OCI-LY7 (cell line): Measurements from ENCODE around the gene PPP2R1B. TPM values are rescaled to one million over a fixed set of nuclear protein-coding genes. Genes with fewer than 3 reads are reported as not detected.

Experiments
- BruUV-seq: library from RNA; stranded (reverse); fragments of 400-500 nt; replicated peaks from 2 replicates; lab custom pipeline; 2021; lab: Mats Ljungman, UMichigan
- CTCF ChIA-PET: fragments of 300-600 bp; sonication (Branson Sonifier 250); formaldehyde crosslinking; loops from one replicate; lab custom pipeline; 2022; ENCODE audit warnings: antibody characterized with exemption; ENCODE audit not compliant: unreplicated experiment; lab: Charles Lee
- POLR2A ChIA-PET: fragments of 300-600 bp; sonication (Branson Sonifier 250); formaldehyde crosslinking; loops from one replicate; lab custom pipeline; 2022; ENCODE audit warnings: antibody characterized with exemption; lab: Charles Lee
- DNase-seq: peaks from one replicate; pipeline ENCODE4 v3.0.0-alpha.2; 2015; ENCODE audit warnings: low spot score
- H2AFZ ChIP-seq: fragments of 200-600 bp; sonication (generic), shearing (Covaris generic); 2 replicates; pipeline ENCODE4 v1.6.1; 2014; ENCODE audit warnings: mild to moderate bottlenecking, antibody characterized with exemption, low read length, moderate library complexity
- H3K27ac ChIP-seq: fragments of 200-600 bp; sonication (generic); 2 replicates; pipeline ENCODE4 v1.5.1; 2014; ENCODE audit warnings: mixed run types, low read depth, mild to moderate bottlenecking, moderate library complexity, low read length, inconsistent platforms; ENCODE audit not compliant: poor library complexity, severe bottlenecking
- H3K36me3 ChIP-seq: fragments of 200-600 bp; sonication (generic); 2 replicates; pipeline ENCODE4 v1.6.1; 2014; ENCODE audit warnings: mild to moderate bottlenecking, antibody characterized with exemption, low read length, moderate library complexity, mixed read lengths; ENCODE audit not compliant: insufficient read depth
- H3K4me1 ChIP-seq: fragments of 200-600 bp; sonication (generic); 2 replicates; pipeline ENCODE4 v1.5.1; 2014; ENCODE audit warnings: mild to moderate bottlenecking, low read length; ENCODE audit not compliant: insufficient read depth, poor library complexity, severe bottlenecking
- H3K4me2 ChIP-seq: fragments of 200-600 bp; sonication (generic); 2 replicates; pipeline ENCODE4 v1.6.1; 2014; ENCODE audit warnings: mild to moderate bottlenecking, low read length
- H3K4me3 ChIP-seq: fragments of 200-600 bp; sonication (generic); 2 replicates; pipeline ENCODE4 v1.5.1; 2014; ENCODE audit warnings: mild to moderate bottlenecking, low read depth, low read length; ENCODE audit not compliant: poor library complexity, severe bottlenecking
- H3K79me2 ChIP-seq: fragments of 200-600 bp; sonication (generic); 2 replicates; pipeline ENCODE4 v1.6.1; 2016; ENCODE audit warnings: low read depth, mild to moderate bottlenecking, low read length, moderate library complexity, mixed read lengths; ENCODE audit not compliant: insufficient read depth
- H3K9me2 ChIP-seq: fragments of 200-600 bp; sonication (generic); 2 replicates; pipeline ENCODE4 v1.6.1; 2016; ENCODE audit warnings: mild to moderate bottlenecking, low read length, mixed read lengths; ENCODE audit not compliant: insufficient read depth
- H3K9me3 ChIP-seq: fragments of 200-600 bp; sonication (generic); 2 replicates; pipeline ENCODE4 v1.6.1; 2014; ENCODE audit warnings: mild to moderate bottlenecking, mixed run types, low read length, mixed read lengths
- H4K20me1 ChIP-seq: fragments of 200-600 bp; sonication (generic); 2 replicates; pipeline ENCODE4 v1.6.1; 2014; ENCODE audit warnings: mild to moderate bottlenecking, antibody characterized with exemption, low read length, moderate library complexity, mixed read lengths; ENCODE audit not compliant: insufficient read depth
- CTCF ChIP-seq: fragments of 200-600 bp; sonication (generic); conservative IDR thresholded peaks from 2 replicates; pipeline ENCODE4 v1.5.1; 2014; ENCODE audit warnings: mild to moderate bottlenecking, antibody characterized with exemption, low read length, moderate library complexity, mixed read lengths
- EZH2phosphoT487 ChIP-seq: fragments of 200-600 bp; sonication (generic); IDR thresholded peaks from 2 replicates; pipeline ENCODE4 v1.6.1; 2018; ENCODE audit warnings: low read depth, borderline replicate concordance, mild to moderate bottlenecking, mixed run types, antibody characterized with exemption, low read length, moderate library complexity, mixed read lengths
- intact Hi-C: fragments of 100-400 bp; cut with micrococcal nuclease; formaldehyde crosslinking; loops from one replicate; pipeline ENCODE4 v1.10.0; 2022; ENCODE audit not compliant: unreplicated experiment
- total RNA-seq, 2 experiments: library from RNA; depleted of rRNA in 1 of 2; stranded (reverse); fragments of >200 nt in 1 of 2; shearing (Covaris generic) in 1 of 2; gene quantifications; 2 replicates each; pipeline ENCODE4 v1.2.3, GENCODE V29; 2014 to 2022

Gene PPP2R1B
- total RNA-seq, 2 experiments from 2014 or later = 50.6 to 84.2 TPM

GRCh38 chr11:111770581-111771134 is 4.5 kb upstream of the PPP2R1B start:
- no peaks in the 10 kb centered on the region for H3K9me3 ChIP-seq
- H3K4me1 ChIP-seq = peaks cover 15% of the 10 kb centered on the region
- no peaks in the 10 kb centered on the region for H3K36me3 ChIP-seq
- ChIA-PET POLR2A (interaction anchor here (0.6 to 1.1 kb wide), 2 partner anchors 155 to 168 kb away, joined by 3 to 4 read pairs; partner anchors contain the start of gene SIK2), CTCF (no interaction called here)
- no peak overlapping the region for H3K27ac ChIP-seq
- H4K20me1 ChIP-seq = no peaks in the 10 kb centered on the region
- H3K4me2 ChIP-seq = no peak overlapping the region
- BruUV-seq = no TSS peak
- no peaks in the 10 kb centered on the region for H3K9me2 ChIP-seq
- no peak overlapping the region for H3K4me3 ChIP-seq
- no peak for TF ChIP-seq EZH2phosphoT487
- TF ChIP-seq CTCF = no peak
- no peak overlapping the region for H2AFZ ChIP-seq
- intact Hi-C loops = no loop called here
- H3K79me2 ChIP-seq = peaks cover 4% of the 10 kb centered on the region; the same call in 1 of the 2 replicates
- DNase-seq = no peak

DNA sequence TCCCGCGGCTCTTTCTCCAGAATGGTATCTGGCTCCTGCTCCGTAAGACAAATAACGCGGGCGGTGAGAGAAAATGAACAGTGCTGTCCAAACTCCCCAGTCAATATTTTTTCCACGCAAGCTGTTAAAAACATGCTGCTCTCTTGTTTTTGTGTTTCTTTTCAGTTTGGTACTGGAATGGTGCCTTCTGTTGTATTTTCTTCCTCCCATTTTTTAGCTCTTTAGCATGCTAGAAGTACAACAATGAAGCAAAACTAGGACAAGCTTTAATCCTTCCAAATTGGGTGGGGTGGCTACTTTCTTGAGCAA is 599 bp upstream of the PPP2R1B start:
- H3K4me2 ChIP-seq = peak overlapping the region; percentile 91
- no peaks in the 10 kb centered on the region for H3K9me2 ChIP-seq
- H3K27ac ChIP-seq = no peak overlapping the region
- no peak for TF ChIP-seq EZH2phosphoT487
- TF ChIP-seq CTCF = no peak
- H3K36me3 ChIP-seq = peaks cover 30% of the 10 kb centered on the region
- intact Hi-C loops = loop anchor here (1.0 kb wide), 1 partner anchor 164 kb away; the partner anchor contains the start of gene SIK2
- H3K4me1 ChIP-seq = peaks cover 17% of the 10 kb centered on the region
- no TSS peak for BruUV-seq
- ChIA-PET CTCF (interaction anchor here (0.9 to 1.6 kb wide), 2 partner anchors 10 to 162 kb away, joined by 3 read pairs; no protein-coding TSS in a partner anchor), POLR2A (interaction anchor here (0.6 to 5.7 kb wide), 10 partner anchors 10 to 200 kb away, joined by 3 to 52 read pairs (median 4); partner anchors contain the start of gene SIK2)
- peaks cover 11% of the 10 kb centered on the region; the same call in 1 of the 2 replicates for H4K20me1 ChIP-seq
- peak overlapping the region; percentile 97 for H2AFZ ChIP-seq
- no peaks in the 10 kb centered on the region for H3K9me3 ChIP-seq
- H3K4me3 ChIP-seq = peak overlapping the region; percentile 88
- no peak for DNase-seq
- peaks cover 23% of the 10 kb centered on the region for H3K79me2 ChIP-seq
